Upper lobe of left lung (tissue), 6 donors: ENCODE measurements around the gene GLP2R. TPM values are rescaled to one million over a fixed set of nuclear protein-coding genes. Genes with fewer than 3 reads are reported as not detected.

Experiments
- ATAC-seq, 2 donors: fragments of 200-7000 bp; cut with Tn5 transposase; one replicate each; pipeline ENCODE4 v1.9.1; 2022; ENCODE audit warnings: mild to moderate bottlenecking in 2 of 2, moderate library complexity in 2 of 2; ENCODE audit not compliant: low FRiP score in 2 of 2
- DNase-seq, 2 donors: peaks; one replicate each; pipeline ENCODE4 v3.0.0-alpha.2; 2019 to 2020
- H3K27ac ChIP-seq, 4 donors: fragments of 200-600 bp; sonication (generic); one replicate each; pipeline ENCODE4 v1.5.1; 2016 to 2019
- H3K27me3 ChIP-seq, 4 donors: fragments of 200-600 bp; sonication (generic); one replicate each; pipeline ENCODE4 v1.5.1; 2017 to 2019
- H3K36me3 ChIP-seq, 4 donors: fragments of 200-600 bp; sonication (generic); one replicate each; pipeline ENCODE4 v1.5.1; 2016 to 2019
- H3K4me1 ChIP-seq, 4 donors: fragments of 200-600 bp; sonication (generic); one replicate each; pipeline ENCODE4 v1.5.1; 2018 to 2019
- H3K4me3 ChIP-seq, 4 donors: fragments of 200-600 bp; sonication (generic); one replicate each; pipeline ENCODE4 v1.5.1; 2017 to 2019; ENCODE audit warnings: mild to moderate bottlenecking in 2 of 4, moderate library complexity in 1 of 4
- H3K9me3 ChIP-seq, 4 donors: fragments of 200-600 bp; sonication (generic); one replicate each; pipeline ENCODE4 v1.5.1; 2018 to 2019
- CTCF ChIP-seq, 6 experiments: fragments of 450-650 bp in 4 of 6; fragments of 200-600 bp in 2 of 6; sonication (generic) in 2 of 6; IDR thresholded peaks; one replicate each; pipeline ENCODE4 v1.5.1; 2016 to 2019; ENCODE audit warnings: antibody characterized with exemption in 6 of 6
- EP300 ChIP-seq, 4 donors: sonication (generic); formaldehyde crosslinking; IDR thresholded peaks; one replicate each; pipeline ENCODE4 v1.5.1; 2017; ENCODE audit warnings: antibody characterized with exemption in 4 of 4, control low read depth in 2 of 4
- POLR2A ChIP-seq, 4 donors: fragments of 450-650 bp; IDR thresholded peaks; one replicate each; pipeline ENCODE4 v1.5.1; 2016 to 2017; ENCODE audit warnings: antibody characterized with exemption in 4 of 4, mild to moderate bottlenecking in 2 of 4
- POLR2AphosphoS5 ChIP-seq, 2 donors: sonication (generic); formaldehyde crosslinking; IDR thresholded peaks; one replicate each; pipeline ENCODE4 v1.5.1; 2017; ENCODE audit warnings: antibody characterized with exemption in 2 of 2
- WGBS, 2 donors: methylation state at CpG; one replicate each; pipeline ENCODE4 v1.1.5; 2017 to 2018; 5-methylcytosine and 5-hydroxymethylcytosine counted together
- total RNA-seq, 6 donors: library from RNA; depleted of rRNA in 4 of 6; stranded (reverse); fragments of >200 nt in 4 of 6; gene quantifications; one replicate each; pipeline versions ENCODE4 v1.1.0 to v1.2.1, GENCODE V29; 2016 to 2021
- donor health status: DM: no; HTN: no; CAD: no; lungs with moderate emphysema.
- donor health status: DM: no; HTN: yes; CAD: no; lungs with severe emphysema.

Gene GLP2R
- total RNA-seq, 6 donors from 2014 or later: 0.30 to 2.0 (median 0.78) TPM; not detected in 2

GRCh38 chr17:9922012-9922848 lies 96.5 kb downstream of the GLP2R start:
- H3K4me3 ChIP-seq: no peak overlapping the region
- H3K36me3 ChIP-seq: peaks cover 0 to 39% (median 2%) of the 10 kb centered on the region in 4 donors
- WGBS, 2 donors: 94 to 95% methylated on average over 14 of the region's 14 CpGs
- peaks cover 0 to 4% (median 0%) of the 10 kb centered on the region in 4 donors for H3K4me1 ChIP-seq
- H3K9me3 ChIP-seq: no peaks in the 10 kb centered on the region
- TF ChIP-seq EP300 (IDR thresholded peaks at IDR 0.05) (no peak), POLR2A (IDR thresholded peaks at IDR 0.05) (no peak), CTCF (IDR thresholded peaks at IDR 0.05) (no peak)
- ATAC-seq (no peak), DNase-seq (no peak)
- no peak overlapping the region for H3K27ac ChIP-seq
- H3K27me3 ChIP-seq: no peaks in the 10 kb centered on the region

GRCh38 chr17:9924735-9925191 lies 99.0 kb downstream of the GLP2R start:
- Histone ChIP-seq H3K4me1 (peaks cover 0 to 4% (median 0%) of the 10 kb centered on the region in 4 donors), H3K4me3 (no peak overlapping the region), H3K27me3 (no peaks in the 10 kb centered on the region), H3K36me3 (peaks cover 0 to 20% (median 0%) of the 10 kb centered on the region in 4 donors), H3K27ac (no peak overlapping the region), H3K9me3 (no peaks in the 10 kb centered on the region)
- 13 to 26% methylated on average over 6 of the region's 6 CpGs for WGBS, 2 donors
- no peak for TF ChIP-seq EP300 (IDR thresholded peaks at IDR 0.05)
- peak; percentile 68 to 83 (median 80) for TF ChIP-seq CTCF (IDR thresholded peaks at IDR 0.05)
- no peak for DNase-seq
- peak; percentile 65 to 80 for ATAC-seq

GRCh38 chr17:9925457-9925856 lies 99.7 kb downstream of the GLP2R start:
- no peak for TF ChIP-seq CTCF (IDR thresholded peaks at IDR 0.05)
- TF ChIP-seq POLR2A (IDR thresholded peaks at IDR 0.05): no peak
- no peak for TF ChIP-seq EP300 (IDR thresholded peaks at IDR 0.05)
- no peak for TF ChIP-seq POLR2AphosphoS5 (IDR thresholded peaks at IDR 0.05)
- H3K4me3 ChIP-seq: no peak overlapping the region
- no peaks in the 10 kb centered on the region for H3K9me3 ChIP-seq
- DNase-seq (no peak), ATAC-seq (peak in 1 of 2 donors; percentile 42)
- peaks cover 0 to 4% (median 0%) of the 10 kb centered on the region in 4 donors for H3K4me1 ChIP-seq
- no peaks in the 10 kb centered on the region for H3K27me3 ChIP-seq
- WGBS, 2 donors: 83 to 90% methylated on average over 11 of the region's 11 CpGs
- no peak overlapping the region for H3K27ac ChIP-seq
- peaks cover 0 to 18% (median 0%) of the 10 kb centered on the region in 4 donors for H3K36me3 ChIP-seq

- H3K36me3 ChIP-seq: peaks cover 0 to 14% (median 0%) of the 10 kb centered on the region in 4 donors
- peaks cover 0 to 4% (median 0%) of the 10 kb centered on the region in 4 donors for H3K4me1 ChIP-seq
- no peaks in the 10 kb centered on the region for H3K27me3 ChIP-seq
- ATAC-seq (peak in 1 of 2 donors; percentile 28), DNase-seq (no peak)
- H3K4me3 ChIP-seq: no peak overlapping the region
- no peaks in the 10 kb centered on the region for H3K9me3 ChIP-seq
- no peak overlapping the region for H3K27ac ChIP-seq
- 88 to 90% methylated on average over 15 to 21 of the region's 21 CpGs for WGBS, 2 donors
- TF ChIP-seq CTCF (IDR thresholded peaks at IDR 0.05) (no peak), POLR2AphosphoS5 (IDR thresholded peaks at IDR 0.05) (no peak), EP300 (IDR thresholded peaks at IDR 0.05) (no peak), POLR2A (IDR thresholded peaks at IDR 0.05) (no peak)
Measured at GRCh38 chr17:9926150-9926804, 100.6 kb downstream of the GLP2R start.
